Endothelial cell of umbilical vein (primary cell): ENCODE results near the gene ALG5. TPM values are rescaled to one million over a fixed set of nuclear protein-coding genes. Genes with fewer than 3 reads are reported as not detected.

ENCODE experiments used
- BruUV-seq: library from RNA; stranded (reverse); fragments of 400-500 nt; replicated peaks from 2 replicates; lab custom pipeline; 2021; lab: Mats Ljungman, UMichigan
- CTCF ChIA-PET: fragments of 300-600, 350-600 bp; sonication (Branson Sonifier 250); formaldehyde crosslinking; loops from one replicate; lab custom pipeline; 2021; ENCODE audit warnings: antibody characterized with exemption, inconsistent platforms; lab: Charles Lee
- POLR2A ChIA-PET: fragments of 300-600, 350-600 bp; sonication (Branson Sonifier 250); formaldehyde crosslinking; loops from one replicate; lab custom pipeline; 2021; ENCODE audit warnings: antibody characterized with exemption, inconsistent platforms; lab: Charles Lee
- DNase-seq: peaks from one replicate; pipeline ENCODE4 v3.0.0-alpha.2; 2011; ENCODE audit warnings: low read depth, low spot score
- FAIRE-seq: peaks from 2 replicates; lab custom pipeline; 2011; peaks lifted over from hg19 to GRCh38; lab: Jason Lieb, UNC
- H2AFZ ChIP-seq: 2 replicates; pipeline ENCODE4 v1.6.0; 2012; ENCODE audit warnings: low read depth, low read length, control low read depth, inconsistent platforms
- H3K27ac ChIP-seq: 2 replicates; pipeline ENCODE4 v1.5.1; 2011; ENCODE audit warnings: low read depth, mild to moderate bottlenecking, control low read depth, low read length, moderate library complexity; ENCODE audit not compliant: insufficient read depth
- H3K27me3 ChIP-seq, 2 experiments: 2 replicates each; pipeline versions ENCODE4 v1.6.0 to v1.6.1; 2011; ENCODE audit warnings: low read length in 2 of 2, mixed read lengths in 1 of 2; ENCODE audit not compliant: control insufficient read depth in 2 of 2, insufficient read depth in 2 of 2
- H3K36me3 ChIP-seq, 2 experiments: 2 replicates in 1 of 2; 3 replicates in 1 of 2; pipeline ENCODE4 v1.5.1; 2011; ENCODE audit warnings: low read length in 2 of 2, mild to moderate bottlenecking in 1 of 2, moderate library complexity in 1 of 2; ENCODE audit not compliant: control insufficient read depth in 2 of 2, insufficient read depth in 2 of 2; ENCODE audit errors: extremely low read depth in 1 of 2
- H3K4me1 ChIP-seq: 3 replicates; pipeline ENCODE4 v1.5.1; 2011; ENCODE audit warnings: mild to moderate bottlenecking, low read length; ENCODE audit not compliant: control insufficient read depth, insufficient read depth; ENCODE audit errors: extremely low read depth
- H3K4me2 ChIP-seq: 2 replicates; pipeline ENCODE4 v1.6.1; 2011; ENCODE audit warnings: low read length, control low read depth, mixed read lengths; ENCODE audit not compliant: insufficient read depth
- H3K4me3 ChIP-seq, 3 experiments: fragments of 200-600 bp in 1 of 3; sonication (generic), shearing (Covaris generic) in 1 of 3; replicated peaks in 1 of 3; 2 replicates each; pipeline ENCODE4 v1.5.1; 2011 to 2016; ENCODE audit warnings: control low read depth in 3 of 3, low read length in 3 of 3, mild to moderate bottlenecking in 2 of 3, inconsistent platforms in 1 of 3, low read depth in 1 of 3, moderate library complexity in 1 of 3; ENCODE audit not compliant: insufficient read depth in 1 of 3
- H3K79me2 ChIP-seq: 2 replicates; pipeline ENCODE4 v1.6.0; 2012; ENCODE audit warnings: low read length, inconsistent platforms; ENCODE audit not compliant: control insufficient read depth, insufficient read depth
- H3K9ac ChIP-seq: replicated peaks from 2 replicates; pipeline ENCODE3; 2011; ENCODE audit warnings: low read length, control low read depth; ENCODE audit not compliant: insufficient read depth; ENCODE audit errors: extremely low read depth
- H3K9me1 ChIP-seq: replicated peaks from 3 replicates; pipeline ENCODE4 v1.6.0; 2011; ENCODE audit warnings: mild to moderate bottlenecking, low read length; ENCODE audit not compliant: control insufficient read depth, insufficient read depth; ENCODE audit errors: extremely low read depth
- H3K9me3 ChIP-seq: replicated peaks from 2 replicates; pipeline ENCODE4 v1.5.1; 2012; ENCODE audit warnings: low read length, inconsistent platforms; ENCODE audit not compliant: control insufficient read depth, insufficient read depth
- H4K20me1 ChIP-seq: replicated peaks from 2 replicates; pipeline ENCODE3; 2011; ENCODE audit warnings: mild to moderate bottlenecking, low read length; ENCODE audit not compliant: control insufficient read depth, insufficient read depth; ENCODE audit errors: extremely low read depth
- EZH2 ChIP-seq: IDR thresholded peaks from 2 replicates; pipeline ENCODE4 v1.6.1; 2012; ENCODE audit warnings: borderline replicate concordance, low read depth, mild to moderate bottlenecking, moderate library complexity, low read length, inconsistent platforms; ENCODE audit not compliant: severe bottlenecking
- FOS ChIP-seq: IDR thresholded peaks from 2 replicates; pipeline ENCODE4 v1.6.1; 2011; ENCODE audit warnings: mild to moderate bottlenecking, low read length, moderate library complexity, borderline replicate concordance; ENCODE audit not compliant: insufficient read depth
- GATA2 ChIP-seq: IDR thresholded peaks from 2 replicates; pipeline ENCODE4 v1.7.0; 2011; ENCODE audit warnings: low read depth, mild to moderate bottlenecking, moderate library complexity, mixed read lengths, low read length; ENCODE audit not compliant: insufficient read length, insufficient read depth
- JUN ChIP-seq: IDR thresholded peaks from 2 replicates; pipeline ENCODE4 v1.6.1; 2011; ENCODE audit warnings: borderline replicate concordance, low read depth; ENCODE audit not compliant: insufficient read length, insufficient read depth
- MYC ChIP-seq: IDR thresholded peaks from one replicate; pipeline ENCODE4 v1.6.1; 2011; ENCODE audit warnings: mild to moderate bottlenecking, low read depth, low read length
- POLR2A ChIP-seq: IDR thresholded peaks from 2 replicates; pipeline ENCODE4 v1.6.1; 2012; ENCODE audit warnings: low read depth, mild to moderate bottlenecking, control low read depth, low read length
- POLR2AphosphoS5 ChIP-seq: IDR thresholded peaks from 2 replicates; pipeline ENCODE4 v1.6.1; 2012; ENCODE audit warnings: low read depth, mild to moderate bottlenecking, control low read depth, low read length, moderate library complexity; ENCODE audit not compliant: insufficient read depth
- dilution Hi-C: fragments of 300-500 bp; cut with MboI; formaldehyde crosslinking; loops from one replicate; pipeline ENCODE4 v1.15.0; 2019; ENCODE audit warnings: low sequenced_read_pairs; ENCODE audit not compliant: extremely low pct_ligation_motif_present
- intact Hi-C: fragments of 100-400 bp; cut with micrococcal nuclease; formaldehyde crosslinking; loops from one replicate; pipeline ENCODE4 v1.10.0; 2022
- polyA plus RNA-seq, 4 experiments: library from polyadenylated mRNA; depleted of rRNA in 3 of 4; stranded (reverse) in 3 of 4; unstranded in 1 of 4; fragments of >200 nt; gene quantifications; 2 replicates each; pipeline versions ENCODE4 v1.2.1 to v1.2.3, GENCODE V29; 2011 to 2012; ENCODE audit warnings: missing spikeins in 1 of 4
- total RNA-seq: library from RNA; stranded (reverse); gene quantifications from 2 replicates; pipeline ENCODE4 v1.2.3, GENCODE V29; 2021
- TF ChIP-seq, protein P1 (sequence below), 2 donors: IDR thresholded peaks; 1 replicate in 1 of 2; 2 replicates in 1 of 2; pipeline ENCODE4 v1.5.1; 2011; ENCODE audit warnings: low read length in 2 of 2, mild to moderate bottlenecking in 2 of 2, moderate library complexity in 2 of 2, control low read depth in 1 of 2, inconsistent platforms in 1 of 2, low read depth in 1 of 2; ENCODE audit not compliant: insufficient read depth in 1 of 2; ENCODE audit errors: extremely low read depth in 1 of 2
- TF ChIP-seq, protein P2 (sequence below): IDR thresholded peaks from 2 replicates; pipeline ENCODE4 v1.6.1; 2011; ENCODE audit not compliant: insufficient read depth, insufficient read length

Gene ALG5
- total and polyA plus RNA-seq, 2 donors (not counting 3 experiments of a cell fraction or from before 2014, with no cell fraction given), result 24.4 to 29.3 TPM

DNA sequence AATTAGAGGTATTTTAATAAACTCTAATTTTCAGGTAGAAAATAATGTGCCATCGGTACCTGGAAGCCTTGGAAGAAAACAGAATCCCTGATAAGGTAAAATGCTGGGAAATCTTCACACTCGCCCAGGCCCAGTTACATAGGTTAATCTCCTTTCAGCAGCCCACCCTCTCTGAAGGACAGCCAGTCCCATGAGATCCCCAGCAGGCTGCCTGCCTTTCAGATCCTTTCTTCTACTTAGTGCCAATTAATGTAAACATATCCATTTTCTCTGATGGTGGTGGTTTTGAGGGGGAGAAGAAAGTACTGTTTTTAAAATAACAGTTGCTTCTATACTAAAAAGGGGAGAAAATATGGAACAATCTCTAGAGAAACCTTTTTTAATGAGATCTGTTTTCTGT lies 91.3 kb downstream of the ALG5 start:
- no peak overlapping the region for H3K4me3 ChIP-seq
- no peak overlapping the region for H2AFZ ChIP-seq
- FAIRE-seq (no peak), DNase-seq (no peak)
- dilution Hi-C loops, result no loop called here
- no peaks in the 10 kb centered on the region for H3K9me1 ChIP-seq
- peaks cover 5% of the 10 kb centered on the region for H3K79me2 ChIP-seq
- no peak overlapping the region for H3K4me2 ChIP-seq
- H3K36me3 ChIP-seq, result no peaks in the 10 kb centered on the region
- TF ChIP-seq GATA2 (no peak), MYC (no peak), POLR2A (no peak), EZH2 (no peak), FOS (no peak), JUN (no peak), POLR2AphosphoS5 (no peak)
- TF ChIP-seq, protein P1, sequence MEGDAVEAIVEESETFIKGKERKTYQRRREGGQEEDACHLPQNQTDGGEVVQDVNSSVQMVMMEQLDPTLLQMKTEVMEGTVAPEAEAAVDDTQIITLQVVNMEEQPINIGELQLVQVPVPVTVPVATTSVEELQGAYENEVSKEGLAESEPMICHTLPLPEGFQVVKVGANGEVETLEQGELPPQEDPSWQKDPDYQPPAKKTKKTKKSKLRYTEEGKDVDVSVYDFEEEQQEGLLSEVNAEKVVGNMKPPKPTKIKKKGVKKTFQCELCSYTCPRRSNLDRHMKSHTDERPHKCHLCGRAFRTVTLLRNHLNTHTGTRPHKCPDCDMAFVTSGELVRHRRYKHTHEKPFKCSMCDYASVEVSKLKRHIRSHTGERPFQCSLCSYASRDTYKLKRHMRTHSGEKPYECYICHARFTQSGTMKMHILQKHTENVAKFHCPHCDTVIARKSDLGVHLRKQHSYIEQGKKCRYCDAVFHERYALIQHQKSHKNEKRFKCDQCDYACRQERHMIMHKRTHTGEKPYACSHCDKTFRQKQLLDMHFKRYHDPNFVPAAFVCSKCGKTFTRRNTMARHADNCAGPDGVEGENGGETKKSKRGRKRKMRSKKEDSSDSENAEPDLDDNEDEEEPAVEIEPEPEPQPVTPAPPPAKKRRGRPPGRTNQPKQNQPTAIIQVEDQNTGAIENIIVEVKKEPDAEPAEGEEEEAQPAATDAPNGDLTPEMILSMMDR (IDR thresholded peaks at IDR 0.05; ENCODE audit: extremely low read depth in 1 of 2, insufficient read depth in 1 of 2, low read depth in 1 of 2, low read length in 2 of 2), result no peak
- TF ChIP-seq, protein P2, sequence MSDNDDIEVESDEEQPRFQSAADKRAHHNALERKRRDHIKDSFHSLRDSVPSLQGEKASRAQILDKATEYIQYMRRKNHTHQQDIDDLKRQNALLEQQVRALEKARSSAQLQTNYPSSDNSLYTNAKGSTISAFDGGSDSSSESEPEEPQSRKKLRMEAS, result no peak
- no peaks in the 10 kb centered on the region for H3K27me3 ChIP-seq
- ChIA-PET CTCF (interaction anchor here (0.6 kb wide), 1 partner anchor 622 kb away, joined by 3 read pairs; no protein-coding TSS in a partner anchor), POLR2A (no interaction called here)
- BruUV-seq, result no TSS peak
- H4K20me1 ChIP-seq, result no peaks in the 10 kb centered on the region
- H3K9ac ChIP-seq, result no peak overlapping the region
- intact Hi-C loops, result no loop called here
- H3K27ac ChIP-seq, result no peak overlapping the region
- no peaks in the 10 kb centered on the region for H3K9me3 ChIP-seq
- H3K4me1 ChIP-seq, result peaks cover 11% of the 10 kb centered on the region
